ENCODE measurements around the gene BAHD1. TPM values are rescaled to one million over a fixed set of nuclear protein-coding genes. Genes with fewer than 3 reads are reported as not detected.

The BAHD1 gene
- total RNA-seq, 1 donor from 2014 or later: 29.8 TPM

DNA sequence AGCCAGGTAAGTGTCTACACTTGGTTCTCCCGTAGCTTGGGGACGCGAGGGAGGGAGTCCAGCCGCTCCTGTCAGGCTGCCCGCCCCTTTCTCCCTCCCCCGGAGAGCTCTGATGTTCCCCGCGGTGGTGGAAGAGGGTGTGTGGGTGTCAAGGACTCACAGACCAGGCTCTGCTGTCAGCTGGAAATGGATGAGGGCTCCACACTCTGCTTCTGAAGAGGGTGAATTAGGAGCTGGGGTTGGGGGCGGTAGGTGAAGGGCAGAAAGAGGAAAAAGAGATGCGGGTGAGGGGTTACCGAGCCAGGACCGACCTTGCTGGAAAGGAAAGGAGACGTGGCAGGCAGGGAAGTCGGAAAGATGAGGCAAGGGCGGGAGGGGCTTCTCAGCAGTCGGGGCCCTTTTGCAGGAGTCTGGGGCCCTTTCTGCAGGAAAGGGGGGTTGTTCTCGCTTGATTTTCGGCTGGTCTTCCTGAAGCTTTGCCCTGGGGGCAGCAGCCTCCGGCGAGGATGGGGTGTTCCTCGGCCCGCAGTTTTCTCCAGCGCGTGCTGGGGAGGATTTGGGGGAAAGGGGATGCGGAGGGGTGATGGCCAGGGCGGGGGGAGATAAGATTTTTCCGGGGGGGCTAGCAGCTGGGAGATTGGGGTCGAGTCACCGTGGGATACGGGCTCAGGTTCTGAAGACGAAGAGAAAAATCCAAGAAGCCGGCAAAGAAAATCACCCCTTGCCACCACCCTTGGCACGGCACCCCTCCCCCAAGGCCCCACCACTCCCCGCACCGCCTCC lies 602 bp upstream of the BAHD1 start:
- Histone ChIP-seq H3K4me3 (peak overlapping the region; percentile 58), H3K9me3 (no peaks in the 10 kb centered on the region), H3K36me3 (no peaks in the 10 kb centered on the region), H3K27ac (peak overlapping the region; percentile 11), H3K4me1 (peaks cover 49% of the 10 kb centered on the region), H3K27me3 (peaks cover 29% of the 10 kb centered on the region)
- TF ChIP-seq CTCF (IDR thresholded peaks at IDR 0.05): no peak
- peak; percentile 80 for DNase-seq
- peak; percentile 20 for ATAC-seq
- intact Hi-C loops (cut with DNase I): no loop called here

DNA sequence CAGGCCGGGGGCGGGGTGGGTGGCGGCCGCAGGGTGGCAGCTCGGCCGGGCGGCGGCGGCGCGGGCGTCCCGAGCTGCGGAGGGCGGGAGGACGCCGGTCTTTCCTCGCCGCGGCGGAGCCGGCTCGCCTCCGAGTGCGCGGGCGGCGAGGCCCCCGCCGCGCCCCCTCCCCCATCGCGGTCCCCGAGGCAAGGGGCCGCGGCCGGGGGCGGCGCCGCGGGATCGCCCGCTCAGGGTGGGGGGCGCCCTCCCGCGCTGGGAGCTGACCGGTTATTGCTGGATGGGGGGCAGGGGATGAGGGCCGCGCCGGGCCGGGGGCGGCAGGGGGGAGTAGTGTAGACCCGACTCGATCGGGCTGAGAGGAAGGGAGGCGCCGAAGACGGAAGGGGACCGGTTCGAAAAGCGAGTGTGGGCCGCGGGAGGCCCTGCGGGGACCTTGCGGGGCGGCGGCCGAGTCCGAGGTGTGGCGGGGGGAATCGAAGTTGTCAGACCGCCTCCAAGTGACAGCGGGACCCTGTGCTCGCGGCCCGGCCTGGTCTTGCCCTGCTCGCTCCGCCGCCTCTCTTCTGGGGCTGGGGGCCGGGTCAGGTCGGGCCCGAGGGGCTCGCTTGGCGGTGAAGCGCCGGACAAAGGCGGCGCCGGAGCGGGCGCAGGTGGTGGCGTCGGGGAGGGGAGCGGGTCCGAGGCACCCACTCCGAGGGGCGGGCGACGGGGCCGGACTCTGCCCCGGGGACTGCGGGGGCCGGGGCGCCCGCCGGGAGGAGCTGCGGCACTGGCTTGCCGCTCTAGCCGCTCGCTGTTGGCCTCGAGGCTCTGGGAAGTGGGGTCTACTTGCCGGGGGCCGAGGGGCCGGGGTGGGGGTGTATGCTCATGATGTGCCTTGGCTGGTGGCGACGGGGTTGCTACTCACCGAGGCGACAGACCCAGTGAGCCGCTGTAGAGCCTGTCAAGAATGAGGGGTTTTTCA lies 1.1 kb downstream of the BAHD1 start:
- intact Hi-C loops (cut with DNase I): no loop called here
- ATAC-seq (peak; percentile 2), DNase-seq (no peak)
- Histone ChIP-seq H3K27ac (peak overlapping the region; percentile 58), H3K4me3 (peak overlapping the region; percentile 73), H3K36me3 (no peaks in the 10 kb centered on the region), H3K4me1 (peaks cover 46% of the 10 kb centered on the region), H3K27me3 (peaks cover 12% of the 10 kb centered on the region), H3K9me3 (no peaks in the 10 kb centered on the region)
- TF ChIP-seq CTCF (IDR thresholded peaks at IDR 0.05): peak; percentile 18

DNA sequence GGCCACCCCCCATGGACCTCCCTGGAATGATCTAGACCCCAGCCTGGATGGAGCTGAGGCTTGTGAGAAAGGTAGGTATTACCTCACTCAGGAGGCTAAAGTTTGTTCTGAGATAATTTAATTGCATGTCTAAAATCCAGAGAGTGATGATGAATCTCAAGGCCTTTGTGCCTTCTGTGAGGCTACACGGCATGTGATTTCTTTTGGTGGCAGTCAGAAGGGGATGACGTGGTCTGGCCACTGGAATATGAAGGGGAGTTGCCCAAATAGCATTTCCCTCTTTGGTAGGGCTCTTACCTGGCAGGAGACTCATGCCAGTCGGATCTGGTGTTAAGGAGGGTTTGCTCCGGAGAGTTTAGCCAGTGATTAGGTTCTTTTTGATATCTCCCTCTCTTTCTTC lies 2.5 kb downstream of the BAHD1 start:
- Histone ChIP-seq H3K9me3 (no peaks in the 10 kb centered on the region), H3K36me3 (no peaks in the 10 kb centered on the region), H3K27ac (peak overlapping the region; percentile 36), H3K4me1 (peaks cover 43% of the 10 kb centered on the region), H3K4me3 (no peak overlapping the region), H3K27me3 (no peaks in the 10 kb centered on the region)
- ATAC-seq (no peak), DNase-seq (no peak)
- intact Hi-C loops (cut with DNase I): no loop called here
- no peak for TF ChIP-seq CTCF (IDR thresholded peaks at IDR 0.05)

- no peaks in the 10 kb centered on the region for H3K36me3 ChIP-seq
- TF ChIP-seq CTCF (IDR thresholded peaks at IDR 0.05): no peak
- H3K27ac ChIP-seq: peak overlapping the region; percentile 36
Measured at GRCh38 chr15:40443846-40444245, 3.1 kb downstream of the BAHD1 start.

GRCh38 chr15:40444736-40445135 lies 4.0 kb downstream of the BAHD1 start:
- H3K27me3 ChIP-seq: no peaks in the 10 kb centered on the region
- ATAC-seq: no peak
- intact Hi-C loops (cut with DNase I): no loop called here

More at GRCh38 chr15:40443846-40444245, 3.1 kb downstream of the BAHD1 start:
- H3K9me3 ChIP-seq: no peaks in the 10 kb centered on the region
- H3K27me3 ChIP-seq: no peaks in the 10 kb centered on the region
- intact Hi-C loops (cut with DNase I): no loop called here
- H3K4me3 ChIP-seq: no peak overlapping the region
- no peak for ATAC-seq
- DNase-seq: no peak
- peaks cover 43% of the 10 kb centered on the region for H3K4me1 ChIP-seq

More at GRCh38 chr15:40444736-40445135, 4.0 kb downstream of the BAHD1 start:
- Histone ChIP-seq H3K36me3 (no peaks in the 10 kb centered on the region), H3K27ac (no peak overlapping the region), H3K4me3 (no peak overlapping the region), H3K9me3 (no peaks in the 10 kb centered on the region), H3K4me1 (peaks cover 41% of the 10 kb centered on the region)
- TF ChIP-seq CTCF (IDR thresholded peaks at IDR 0.05): no peak
- DNase-seq: no peak
